H1 (cell line): ENCODE results near the gene IGSF11. TPM values are rescaled to one million over a fixed set of nuclear protein-coding genes. Genes with fewer than 3 reads are reported as not detected.

Source experiments
- CTCF ChIA-PET: fragments of 300-600 bp; sonication (Branson Sonifier 250); formaldehyde crosslinking; loops from one replicate; lab custom pipeline; 2021; ENCODE audit not compliant: partially characterized antibody; lab: Charles Lee
- POLR2A ChIA-PET: fragments of 300-600 bp; sonication (Branson Sonifier 250); formaldehyde crosslinking; loops from one replicate; lab custom pipeline; 2021; ENCODE audit warnings: inconsistent platforms; ENCODE audit not compliant: partially characterized antibody; lab: Charles Lee
- DNase-seq, 2 experiments: peaks; one replicate each; pipeline versions ENCODE4 v3.0.0 to v3.0.0-alpha.2; 2010 to 2022; ENCODE audit warnings: low spot score in 2 of 2, low read depth in 1 of 2, mixed read lengths in 1 of 2
- FAIRE-seq: peaks from 2 replicates; lab custom pipeline; 2011; peaks lifted over from hg19 to GRCh38; lab: Jason Lieb, UNC
- H2AFZ ChIP-seq: 2 replicates; pipeline ENCODE4 v1.8.1; 2012; ENCODE audit warnings: low read length, inconsistent platforms
- H2AK5ac ChIP-seq: 2 replicates; pipeline ENCODE4 v1.6.1; 2013; ENCODE audit warnings: low read depth, low read length
- H2BK120ac ChIP-seq: replicated peaks from 2 replicates; pipeline ENCODE3; 2013; ENCODE audit warnings: low read depth, low read length, inconsistent platforms
- H2BK12ac ChIP-seq: 2 replicates; pipeline ENCODE4 v1.6.1; 2013; ENCODE audit warnings: low read depth, low read length
- H2BK15ac ChIP-seq: 2 replicates; pipeline ENCODE4 v1.6.1; 2013; ENCODE audit warnings: low read length
- H2BK20ac ChIP-seq: 2 replicates; pipeline ENCODE4 v1.6.1; 2013; ENCODE audit warnings: low read length
- H2BK5ac ChIP-seq: 2 replicates; pipeline ENCODE4 v1.6.1; 2013; ENCODE audit warnings: low read depth, low read length
- H3K14ac ChIP-seq: 2 replicates; pipeline ENCODE4 v1.6.1; 2013; ENCODE audit warnings: inconsistent platforms; ENCODE audit not compliant: insufficient read length
- H3K18ac ChIP-seq: 2 replicates; pipeline ENCODE4 v1.6.1; 2013; ENCODE audit warnings: low read length; ENCODE audit errors: extremely low read depth
- H3K23ac ChIP-seq: 2 replicates; pipeline ENCODE4 v1.6.1; 2013; ENCODE audit warnings: inconsistent platforms; ENCODE audit not compliant: insufficient read length
- H3K23me2 ChIP-seq: 2 replicates; pipeline ENCODE4 v1.6.1; 2013; ENCODE audit warnings: low read depth, low read length
- H3K27ac ChIP-seq: 2 replicates; pipeline ENCODE4 v1.6.1; 2011; ENCODE audit warnings: low read depth, low read length, inconsistent platforms
- H3K27me3 ChIP-seq, 4 experiments: replicated peaks in 1 of 4; 1 replicate in 1 of 4; 2 replicates in 3 of 4; pipeline versions ENCODE4 v1.6.1 to v1.8.1; 2011 to 2013; ENCODE audit warnings: low read length in 3 of 4, mild to moderate bottlenecking in 3 of 4, inconsistent platforms in 2 of 4, mixed read lengths in 2 of 4, moderate library complexity in 1 of 4; ENCODE audit not compliant: control insufficient read depth in 3 of 4, insufficient read depth in 3 of 4; ENCODE audit errors: extremely low read depth in 1 of 4
- H3K36me3 ChIP-seq, 4 experiments: 2 replicates each; pipeline versions ENCODE4 v1.6.1 to v1.8.1; 2011 to 2013; ENCODE audit warnings: mild to moderate bottlenecking in 4 of 4, low read length in 3 of 4, moderate library complexity in 2 of 4, control low read depth in 1 of 4, inconsistent platforms in 1 of 4; ENCODE audit not compliant: insufficient read depth in 4 of 4, control insufficient read depth in 2 of 4
- H3K4ac ChIP-seq: replicated peaks from 2 replicates; pipeline ENCODE3; 2013; ENCODE audit warnings: low read length, low read depth, mixed read lengths, inconsistent platforms; ENCODE audit not compliant: insufficient read length
- H3K4me1 ChIP-seq, 4 experiments: replicated peaks in 1 of 4; 1 replicate in 1 of 4; 2 replicates in 3 of 4; pipeline versions ENCODE4 v1.6.1 to v1.8.1; 2011 to 2013; ENCODE audit warnings: low read length in 3 of 4, inconsistent platforms in 2 of 4, mixed read lengths in 1 of 4; ENCODE audit not compliant: insufficient read depth in 4 of 4, control insufficient read depth in 3 of 4
- H3K4me2 ChIP-seq, 2 experiments: 2 replicates each; pipeline versions ENCODE4 v1.6.1 to v1.8.1; 2011 to 2013; ENCODE audit warnings: low read depth in 2 of 2, low read length in 2 of 2, control low read depth in 1 of 2, inconsistent platforms in 1 of 2, mild to moderate bottlenecking in 1 of 2; ENCODE audit not compliant: insufficient read depth in 1 of 2
- H3K4me3 ChIP-seq, 4 experiments: fragments of 200-600, 300-600 bp in 1 of 4; sonication (generic), shearing (Covaris generic), sonication (Bioruptor Twin) in 1 of 4; 2 replicates each; pipeline versions ENCODE4 v1.5.1 to v1.8.1; 2011 to 2016; ENCODE audit warnings: low read length in 4 of 4, low read depth in 3 of 4, control low read depth in 2 of 4, inconsistent platforms in 2 of 4, mild to moderate bottlenecking in 2 of 4, mixed read lengths in 1 of 4, moderate library complexity in 1 of 4; ENCODE audit not compliant: insufficient read depth in 2 of 4; ENCODE audit errors: extremely low read depth in 1 of 4
- H3K56ac ChIP-seq: replicated peaks from 2 replicates; pipeline ENCODE3; 2013; ENCODE audit warnings: low read depth, mild to moderate bottlenecking, mixed read lengths, low read length, inconsistent platforms; ENCODE audit not compliant: insufficient read length
- H3K79me1 ChIP-seq: 2 replicates; pipeline ENCODE4 v1.6.1; 2013; ENCODE audit warnings: low read depth, low read length, control low read depth
- H3K79me2 ChIP-seq, 2 experiments: 2 replicates each; pipeline versions ENCODE4 v1.6.1 to v1.8.1; 2012 to 2013; ENCODE audit warnings: low read length in 2 of 2, mild to moderate bottlenecking in 2 of 2, inconsistent platforms in 1 of 2; ENCODE audit not compliant: insufficient read depth in 2 of 2, control insufficient read depth in 1 of 2
- H3K9ac ChIP-seq, 4 experiments: replicated peaks in 1 of 4; 1 replicate in 1 of 4; 2 replicates in 3 of 4; pipeline versions ENCODE4 v1.6.1 to v1.8.1; 2011 to 2013; ENCODE audit warnings: low read depth in 3 of 4, low read length in 3 of 4, control low read depth in 2 of 4, mild to moderate bottlenecking in 2 of 4, moderate library complexity in 2 of 4, inconsistent platforms in 1 of 4; ENCODE audit errors: extremely low read depth in 1 of 4
- H3K9me3 ChIP-seq, 2 experiments: 2 replicates each; pipeline versions ENCODE4 v1.6.1 to v1.8.1; 2012 to 2013; ENCODE audit warnings: mild to moderate bottlenecking in 2 of 2, moderate library complexity in 2 of 2, control low read depth in 1 of 2, inconsistent platforms in 1 of 2, low read depth in 1 of 2, low read length in 1 of 2, mixed read lengths in 1 of 2; ENCODE audit not compliant: insufficient read depth in 2 of 2
- H4K20me1 ChIP-seq, 2 experiments: replicated peaks in 1 of 2; 2 replicates each; pipeline versions ENCODE3 to v1.8.1; 2011 to 2013; ENCODE audit warnings: inconsistent platforms in 2 of 2, low read length in 2 of 2, mild to moderate bottlenecking in 1 of 2; ENCODE audit not compliant: insufficient read depth in 2 of 2, control insufficient read depth in 1 of 2
- H4K5ac ChIP-seq: 2 replicates; pipeline ENCODE4 v1.6.1; 2013; ENCODE audit warnings: low read length, low read depth, mixed read lengths, inconsistent platforms; ENCODE audit not compliant: insufficient read length
- H4K8ac ChIP-seq: 2 replicates; pipeline ENCODE4 v1.8.0; 2013; ENCODE audit warnings: mild to moderate bottlenecking, moderate library complexity, low read length, inconsistent platforms; ENCODE audit not compliant: insufficient read depth; ENCODE audit errors: extremely low read depth
- H4K91ac ChIP-seq: replicated peaks from 2 replicates; pipeline ENCODE3; 2013; ENCODE audit warnings: low read length, mixed read lengths, inconsistent platforms; ENCODE audit not compliant: insufficient read length
- ASH2L ChIP-seq: fragments of 200-600, 300-600 bp; sonication (generic); IDR thresholded peaks from one replicate; pipeline ENCODE4 v1.7.1; 2017; ENCODE audit warnings: low read length
- BCL11A ChIP-seq, 2 experiments: IDR thresholded peaks; one replicate each; pipeline ENCODE4 v1.6.1; 2011; ENCODE audit warnings: low read depth in 2 of 2, low read length in 2 of 2, mild to moderate bottlenecking in 2 of 2
- CBX5 ChIP-seq: fragments of 300-800, 300-1000 bp; sonication (generic); IDR thresholded peaks from 2 replicates; pipeline ENCODE4 v1.7.1; 2016; ENCODE audit warnings: antibody characterized with exemption, low read length, low read depth
- CBX8 ChIP-seq: fragments of 300-800, 300-1000 bp; sonication (generic); IDR thresholded peaks from 2 replicates; pipeline ENCODE4 v1.7.1; 2016; ENCODE audit warnings: low read depth, low read length, borderline replicate concordance
- POLR2A ChIP-seq, 2 experiments: IDR thresholded peaks; 1 replicate in 1 of 2; 2 replicates in 1 of 2; pipeline ENCODE4 v1.6.1; 2011; ENCODE audit warnings: low read depth in 2 of 2, low read length in 2 of 2, mild to moderate bottlenecking in 2 of 2; ENCODE audit errors: control extremely low read depth in 1 of 2
- SAP30 ChIP-seq: fragments of 300-600 bp; sonication (generic); IDR thresholded peaks from 2 replicates; pipeline ENCODE4 v1.7.1; 2012; ENCODE audit warnings: low read length, moderate library complexity, mild to moderate bottlenecking, inconsistent platforms; ENCODE audit not compliant: insufficient read depth, insufficient replicate concordance
- SIRT6 ChIP-seq: IDR thresholded peaks from one replicate; pipeline ENCODE4 v1.7.1; 2012; ENCODE audit warnings: low read length, inconsistent platforms
- SIX5 ChIP-seq: IDR thresholded peaks from 2 replicates; pipeline ENCODE4 v1.6.1; 2011; ENCODE audit warnings: mild to moderate bottlenecking, low read depth, low read length
- TBP ChIP-seq: IDR thresholded peaks from 2 replicates; pipeline ENCODE4 v1.6.1; 2011; ENCODE audit warnings: low read depth, low read length, improper control_type of control experiment
- WGBS, 2 experiments: shearing (Covaris generic) in 1 of 2; methylation state at CpG; one replicate each; pipeline versions ENCODE4 v1.1.6 to v1.1.7; 2013 to 2015; ENCODE audit warnings: low lambda C conversion rate in 2 of 2, mixed read lengths in 2 of 2, inconsistent platforms in 1 of 2, low coverage in 1 of 2, missing lambda C conversion rate in 1 of 2; ENCODE audit not compliant: insufficient replicate concordance in 2 of 2, insufficient coverage in 1 of 2, insufficient read length in 1 of 2; ENCODE audit errors: extremely low coverage in 1 of 2, missing lambda C conversion rate in 1 of 2; 5-methylcytosine and 5-hydroxymethylcytosine counted together
- polyA plus RNA-seq, 7 experiments: library from polyadenylated mRNA; depleted of rRNA in 3 of 7; stranded (reverse) in 5 of 7; unstranded in 2 of 7; fragments of >200 nt in 5 of 7; fragments of 200-250 nt in 2 of 7; gene quantifications; 1 replicate in 5 of 7; 2 replicates in 1 of 7; 4 replicates in 1 of 7; pipeline versions ENCODE4 v1.2.1 to v1.2.3, GENCODE V29; 2011 to 2013; ENCODE audit warnings: missing spikeins in 2 of 7, mixed read lengths in 2 of 7
- total RNA-seq: library from RNA; stranded (reverse); fragmentation: NEBNext Ultra II Directional; extraction: Animal tissue kit (Norgen Biotek cat#: 25700); gene quantifications from 2 replicates; pipeline ENCODE4 v1.2.1, GENCODE V29; 2021

The IGSF11 gene
- total and polyA plus RNA-seq, 2 of the 8 experiments (the other 6 are each of a cell fraction or from before 2014, with no cell fraction given), result 1.1 to 4.1 TPM

- 0 out of 2 replicates have a peak overlapping the region, but pooled peaks have one; percentile 52 for H2AFZ ChIP-seq
- ChIA-PET POLR2A (interaction anchor here (0.6 kb wide), 1 partner anchor 1859 kb away, joined by 3 read pairs; no protein-coding TSS in a partner anchor), CTCF (interaction anchor here (0.6 to 2.2 kb wide), 5 partner anchors 69 to 319 kb away, joined by 3 to 6 read pairs (median 4); no protein-coding TSS in a partner anchor)
- 81% methylated on average over 2 of the region's 2 CpGs; no CpG with 5 or more reads in 1 of the 2 experiments for WGBS, 2 experiments
- H2BK20ac ChIP-seq, result no peak overlapping the region
- H3K56ac ChIP-seq, result no peak overlapping the region
- no peak overlapping the region for H2BK5ac ChIP-seq
- no peak overlapping the region for H4K8ac ChIP-seq
- H3K36me3 ChIP-seq, result no peaks in the 10 kb centered on the region
- no peak for TF ChIP-seq ASH2L
- TF ChIP-seq BCL11A (IDR thresholded peaks at IDR 0.05; ENCODE audit: low read depth in 2 of 2, low read length in 2 of 2), result no peak
- TF ChIP-seq CBX8, result no peak
- no peak for TF ChIP-seq SIX5
- TF ChIP-seq SIRT6, result no peak
- no peak for TF ChIP-seq SAP30
- TF ChIP-seq POLR2A (IDR thresholded peaks at IDR 0.05; ENCODE audit: control extremely low read depth in 1 of 2, low read depth in 2 of 2, low read length in 2 of 2), result no peak
- no peak for TF ChIP-seq TBP
- TF ChIP-seq CBX5, result no peak
- no peak overlapping the region for H4K5ac ChIP-seq
- no peaks in the 10 kb centered on the region for H4K20me1 ChIP-seq
- DNase-seq (peak in 1 of 2 experiments; percentile 46), FAIRE-seq (no peak)
- H3K4ac ChIP-seq, result no peak overlapping the region
- no peak overlapping the region for H2BK120ac ChIP-seq
- no peaks in the 10 kb centered on the region for H3K9me3 ChIP-seq
- 0 out of 2 replicates have a peak overlapping the region, but pooled peaks have one; percentile 9 for H2BK15ac ChIP-seq
- peaks cover 0 to 4% (median 2%) of the 10 kb centered on the region in 4 experiments; a peak in 2 of 7 replicates for H3K4me1 ChIP-seq
- H3K9ac ChIP-seq, result no peak overlapping the region
- no peak overlapping the region for H3K23ac ChIP-seq
- H2BK12ac ChIP-seq, result no peak overlapping the region
- H3K4me3 ChIP-seq, result no peak overlapping the region
- H3K27me3 ChIP-seq, result no peaks in the 10 kb centered on the region
- no peak overlapping the region for H3K14ac ChIP-seq
- no peaks in the 10 kb centered on the region for H3K23me2 ChIP-seq
- no peak overlapping the region for H4K91ac ChIP-seq
- no peak overlapping the region for H2AK5ac ChIP-seq
- H3K18ac ChIP-seq, result no peak overlapping the region; the same call in 1 of the 2 replicates
- H3K4me2 ChIP-seq, result 0 out of 4 replicates have a peak overlapping the region, but pooled peaks of 1 of the 2 experiments have one; percentile 11
- H3K27ac ChIP-seq, result no peak overlapping the region
- no peaks in the 10 kb centered on the region for H3K79me2 ChIP-seq
- no peaks in the 10 kb centered on the region for H3K79me1 ChIP-seq
Measured at GRCh38 chr3:119015942-119016341, 18.7 kb downstream of the IGSF11 start.
